ENCODE measurements around the gene KCTD2. TPM values are rescaled to one million over a fixed set of nuclear protein-coding genes. Genes with fewer than 3 reads are reported as not detected.

KCTD2 gene
- total and polyA plus RNA-seq, 2 of the 13 experiments (the other 11 are each of a cell fraction or from before 2014, with no cell fraction given): 28.3 to 32.6 TPM

- TF ChIP-seq CHD2 (IDR thresholded peaks at IDR 0.05; ENCODE audit: low read depth, low read length): no peak
- no peak; the same call in 1 of the 2 replicates for TF ChIP-seq ZNF724P (CRISPR knock-in tag; IDR thresholded peaks at IDR 0.05; ENCODE audit: borderline replicate concordance)
- TF ChIP-seq RORA (CRISPR knock-in tag; IDR thresholded peaks at IDR 0.05): no peak
- TF ChIP-seq, protein P1, sequence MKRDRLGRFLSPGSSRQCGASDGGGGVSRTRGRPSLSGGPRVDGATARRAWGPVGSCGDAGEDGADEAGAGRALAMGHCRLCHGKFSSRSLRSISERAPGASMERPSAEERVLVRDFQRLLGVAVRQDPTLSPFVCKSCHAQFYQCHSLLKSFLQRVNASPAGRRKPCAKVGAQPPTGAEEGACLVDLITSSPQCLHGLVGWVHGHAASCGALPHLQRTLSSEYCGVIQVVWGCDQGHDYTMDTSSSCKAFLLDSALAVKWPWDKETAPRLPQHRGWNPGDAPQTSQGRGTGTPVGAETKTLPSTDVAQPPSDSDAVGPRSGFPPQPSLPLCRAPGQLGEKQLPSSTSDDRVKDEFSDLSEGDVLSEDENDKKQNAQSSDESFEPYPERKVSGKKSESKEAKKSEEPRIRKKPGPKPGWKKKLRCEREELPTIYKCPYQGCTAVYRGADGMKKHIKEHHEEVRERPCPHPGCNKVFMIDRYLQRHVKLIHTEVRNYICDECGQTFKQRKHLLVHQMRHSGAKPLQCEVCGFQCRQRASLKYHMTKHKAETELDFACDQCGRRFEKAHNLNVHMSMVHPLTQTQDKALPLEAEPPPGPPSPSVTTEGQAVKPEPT (CRISPR knock-in tag; IDR thresholded peaks at IDR 0.05; ENCODE audit: low read depth): no peak
- TF ChIP-seq GFI1 (CRISPR knock-in tag; IDR thresholded peaks at IDR 0.05; ENCODE audit: borderline replicate concordance): peak; percentile 95
- 0 out of 2 replicates have a peak, but pooled peaks have one; percentile 49 for TF ChIP-seq ZC3H13 (CRISPR knock-in tag; IDR thresholded peaks at IDR 0.05)
- TF ChIP-seq HMG20A (CRISPR knock-in tag; IDR thresholded peaks at IDR 0.05; ENCODE audit: borderline replicate concordance): peak; percentile 89
- TF ChIP-seq DRAP1 (CRISPR knock-in tag; IDR thresholded peaks at IDR 0.05): 0 out of 2 replicates have a peak, but pooled peaks have one; percentile 19
- peak; percentile 88 for TF ChIP-seq ZFP91 (CRISPR knock-in tag; IDR thresholded peaks at IDR 0.05; ENCODE audit: borderline replicate concordance)
- peak; percentile 94 for TF ChIP-seq TBX2 (CRISPR knock-in tag; IDR thresholded peaks at IDR 0.05; ENCODE audit: borderline replicate concordance)
- TF ChIP-seq AGO1 (IDR thresholded peaks at IDR 0.05; ENCODE audit: low read depth, low read length, poor library complexity, severe bottlenecking): no peak
- TF ChIP-seq ZNF234 (CRISPR knock-in tag; conservative IDR thresholded peaks at IDR 0.05): 0 out of 2 replicates have a peak, but pooled peaks have one; percentile 43
- TF ChIP-seq THRA (CRISPR knock-in tag; IDR thresholded peaks at IDR 0.05; ENCODE audit: borderline replicate concordance): peak; percentile 75; the same call in 1 of the 2 replicates
- TF ChIP-seq ZBTB39 (CRISPR knock-in tag; IDR thresholded peaks at IDR 0.05): no peak
- no peak for TF ChIP-seq ZNF709 (CRISPR knock-in tag; IDR thresholded peaks at IDR 0.05)
- TF ChIP-seq ZNF230 (CRISPR knock-in tag; IDR thresholded peaks at IDR 0.05): 0 out of 2 replicates have a peak, but pooled peaks have one; percentile 50
- no peak for TF ChIP-seq CSRNP2 (CRISPR knock-in tag; conservative IDR thresholded peaks at IDR 0.05; ENCODE audit: low read depth)
- peak; percentile 50; the same call in 1 of the 2 replicates for TF ChIP-seq ZNF225 (CRISPR knock-in tag; IDR thresholded peaks at IDR 0.05)
Measured at GRCh38 chr17:75090871-75091854, 44.1 kb downstream of the KCTD2 start (continued).

Measured in HepG2 (cell line).